ENCODE results near the gene SH2B2. TPM values are rescaled to one million over a fixed set of nuclear protein-coding genes. Genes with fewer than 3 reads are reported as not detected.

SH2B2 gene
- total RNA-seq, 2 experiments from 2014 or later = 0.77 to 0.95 TPM

GRCh38 chr7:102296179-102296438 is 9.4 kb downstream of the SH2B2 start:
- peaks cover 9% of the 10 kb centered on the region for H3K4me1 ChIP-seq (ENCODE audit: insufficient read depth, low read length)
- no peak overlapping the region for H3K4me3 Mint-ChIP-seq

GRCh38 chr7:102296514-102296913 is 9.8 kb downstream of the SH2B2 start:
- Histone ChIP-seq H3K36me3 (ENCODE audit: insufficient read depth, low read length) (no peaks in the 10 kb centered on the region), H3K27me3 (ENCODE audit: control insufficient read depth in 1 of 2, insufficient read depth in 2 of 2, low read length in 2 of 2) (no peaks in the 10 kb centered on the region), H3K4me3 (ENCODE audit: low read length) (no peak overlapping the region), H3K27ac (ENCODE audit: low read depth in 1 of 2, low read length in 2 of 2) (no peak overlapping the region), H3K9me3 (ENCODE audit: control insufficient read depth in 1 of 2, insufficient read depth in 1 of 2, low read length in 2 of 2) (no peaks in the 10 kb centered on the region), H3K4me1 (ENCODE audit: insufficient read depth, low read length) (peaks cover 5% of the 10 kb centered on the region)
- ATAC-seq (ENCODE audit: poor library complexity) (no peak), DNase-seq (no peak)
- ChIA-PET POLR2A (interaction anchor here (1.0 kb wide), 1 partner anchor 9 kb away, joined by 4 read pairs; the partner anchor contains the start of gene SH2B2), CTCF (no interaction called here)
- Mint-ChIP-seq H3K9me3 (no peaks in the 10 kb centered on the region), H3K27ac (no peak overlapping the region), H3K27me3 (peaks cover 28% of the 10 kb centered on the region), H3K4me3 (no peak overlapping the region), H3K36me3 (ENCODE audit: low read depth) (no peaks in the 10 kb centered on the region), H3K4me1 (ENCODE audit: low read depth) (peaks cover 6% of the 10 kb centered on the region)
- no peak for TF ChIP-seq CTCF (IDR thresholded peaks at IDR 0.05)
- intact Hi-C loops (cut with DNase I, micrococcal nuclease) = no loop called here

More at GRCh38 chr7:102296179-102296438, 9.4 kb downstream of the SH2B2 start:
- TF ChIP-seq CTCF (IDR thresholded peaks at IDR 0.05) = no peak
- POLR2A ChIA-PET = interaction anchor here (1.0 kb wide), 1 partner anchor 8 kb away, joined by 4 read pairs; the partner anchor contains the start of gene SH2B2
- Histone ChIP-seq H3K9me3 (ENCODE audit: control insufficient read depth in 1 of 2, insufficient read depth in 1 of 2, low read length in 2 of 2) (no peaks in the 10 kb centered on the region), H3K27me3 (ENCODE audit: control insufficient read depth in 1 of 2, insufficient read depth in 2 of 2, low read length in 2 of 2) (no peaks in the 10 kb centered on the region), H3K4me3 (ENCODE audit: low read length) (no peak overlapping the region), H3K36me3 (ENCODE audit: insufficient read depth, low read length) (no peaks in the 10 kb centered on the region), H3K27ac (ENCODE audit: low read depth in 1 of 2, low read length in 2 of 2) (no peak overlapping the region)
- Mint-ChIP-seq H3K9me3 (no peaks in the 10 kb centered on the region), H3K27me3 (peaks cover 30% of the 10 kb centered on the region), H3K36me3 (ENCODE audit: low read depth) (no peaks in the 10 kb centered on the region), H3K4me1 (ENCODE audit: low read depth) (peaks cover 10% of the 10 kb centered on the region), H3K27ac (no peak overlapping the region)
- intact Hi-C loops (cut with DNase I, micrococcal nuclease) = no loop called here
- DNase-seq = no peak
- CTCF ChIA-PET = no interaction called here
- no peak for ATAC-seq (ENCODE audit: poor library complexity)

GRCh38 chr7:102297487-102298218 is 11.0 kb downstream of the SH2B2 start:
- ChIA-PET CTCF (no interaction called here), POLR2A (no interaction called here)
- H3K4me1 Mint-ChIP-seq (ENCODE audit: low read depth) = no peaks in the 10 kb centered on the region
- intact Hi-C loops (cut with DNase I, micrococcal nuclease) = no loop called here
- Histone ChIP-seq H3K36me3 (ENCODE audit: insufficient read depth, low read length) (no peaks in the 10 kb centered on the region), H3K27me3 (ENCODE audit: control insufficient read depth in 1 of 2, insufficient read depth in 2 of 2, low read length in 2 of 2) (no peaks in the 10 kb centered on the region), H3K9me3 (ENCODE audit: control insufficient read depth in 1 of 2, insufficient read depth in 1 of 2, low read length in 2 of 2) (no peaks in the 10 kb centered on the region), H3K27ac (ENCODE audit: low read depth in 1 of 2, low read length in 2 of 2) (no peak overlapping the region), H3K4me3 (ENCODE audit: low read length) (no peak overlapping the region), H3K4me1 (ENCODE audit: insufficient read depth, low read length) (no peaks in the 10 kb centered on the region)
- no peaks in the 10 kb centered on the region for H3K9me3 Mint-ChIP-seq
- H3K27ac Mint-ChIP-seq = no peak overlapping the region
- no peak for TF ChIP-seq CTCF (IDR thresholded peaks at IDR 0.05)
- DNase-seq = no peak
- H3K27me3 Mint-ChIP-seq = peaks cover 25% of the 10 kb centered on the region
- no peak overlapping the region for H3K4me3 Mint-ChIP-seq
- ATAC-seq (ENCODE audit: poor library complexity) = no peak
- no peaks in the 10 kb centered on the region for H3K36me3 Mint-ChIP-seq (ENCODE audit: low read depth)
